Smooth muscle cell (in vitro differentiated cells): ENCODE data around the gene ZFYVE21. TPM values are rescaled to one million over a fixed set of nuclear protein-coding genes. Genes with fewer than 3 reads are reported as not detected.

Experiments used
- DNase-seq: peaks from one replicate; lab custom pipeline; 2025; ENCODE audit not compliant: unreplicated experiment; lab: John Stamatoyannopoulos, UW
- H2AFZ ChIP-seq: fragments of 200-600 bp; sonication (generic); 2 replicates; pipeline ENCODE4 v1.6.0; 2016; ENCODE audit warnings: antibody characterized with exemption, low read depth, mild to moderate bottlenecking
- H3F3A ChIP-seq: fragments of 200-600 bp; sonication (generic); 2 replicates; pipeline ENCODE4 v1.6.0; 2017; ENCODE audit warnings: antibody characterized with exemption, low read depth
- H3K27ac ChIP-seq: fragments of 200-600 bp; sonication (generic); 2 replicates; pipeline ENCODE4 v1.5.1; 2016; ENCODE audit warnings: low read depth, mild to moderate bottlenecking
- H3K27me3 ChIP-seq: fragments of 200-600 bp; sonication (generic); 2 replicates; pipeline ENCODE4 v1.6.1; 2016; ENCODE audit warnings: low read depth, mild to moderate bottlenecking
- H3K36me3 ChIP-seq: fragments of 200-600 bp; sonication (generic); 2 replicates; pipeline ENCODE4 v1.5.1; 2016; ENCODE audit warnings: low read depth
- H3K4me1 ChIP-seq: fragments of 200-600 bp; sonication (generic); 2 replicates; pipeline ENCODE4 v1.5.1; 2016; ENCODE audit warnings: low read depth
- H3K4me2 ChIP-seq: fragments of 200-600 bp; sonication (generic); 2 replicates; pipeline ENCODE4 v1.6.0; 2016; ENCODE audit warnings: mild to moderate bottlenecking
- H3K4me3 ChIP-seq: fragments of 200-600 bp; sonication (generic); 2 replicates; pipeline ENCODE4 v1.5.1; 2016; ENCODE audit warnings: mild to moderate bottlenecking
- H3K79me2 ChIP-seq: fragments of 200-600 bp; sonication (generic); 2 replicates; pipeline ENCODE4 v1.6.0; 2016; ENCODE audit warnings: low read depth, mild to moderate bottlenecking
- H3K9ac ChIP-seq: fragments of 200-600 bp; sonication (generic); 2 replicates; pipeline ENCODE4 v1.6.0; 2016; ENCODE audit warnings: low read depth
- H3K9me3 ChIP-seq: fragments of 200-600 bp; sonication (generic); replicated peaks from 2 replicates; pipeline ENCODE4 v1.5.1; 2016; ENCODE audit warnings: low read depth
- H4K20me1 ChIP-seq: fragments of 200-600 bp; sonication (generic); 2 replicates; pipeline ENCODE4 v1.6.0; 2016; ENCODE audit warnings: low read depth
- WGBS: methylation state at CpG from one replicate; pipeline ENCODE4 v1.1.7; 2016; ENCODE audit warnings: low lambda C conversion rate; 5-methylcytosine and 5-hydroxymethylcytosine counted together
- polyA plus RNA-seq: library from polyadenylated mRNA; unstranded; fragments of >200 nt; fragmentation: Nextera tagmentation; extraction: Ambion mirVana; gene quantifications from 2 replicates; pipeline ENCODE4 v1.2.1, GENCODE V29; 2016
- total RNA-seq: library from RNA; depleted of rRNA; stranded (reverse); fragments of >200 nt; gene quantifications from 2 replicates; pipeline ENCODE4 v1.2.3, GENCODE V29; 2014
- TF ChIP-seq, protein P1 (sequence below): fragments of 200-600 bp; sonication (generic); IDR thresholded peaks from 2 replicates; pipeline ENCODE4 v1.5.1; 2017; ENCODE audit warnings: borderline replicate concordance, mild to moderate bottlenecking, antibody characterized with exemption; ENCODE audit not compliant: insufficient read depth, poor library complexity, severe bottlenecking

Gene ZFYVE21
- total and polyA plus RNA-seq, 2 experiments from 2014 or later: 33.9 to 41.5 TPM

DNA sequence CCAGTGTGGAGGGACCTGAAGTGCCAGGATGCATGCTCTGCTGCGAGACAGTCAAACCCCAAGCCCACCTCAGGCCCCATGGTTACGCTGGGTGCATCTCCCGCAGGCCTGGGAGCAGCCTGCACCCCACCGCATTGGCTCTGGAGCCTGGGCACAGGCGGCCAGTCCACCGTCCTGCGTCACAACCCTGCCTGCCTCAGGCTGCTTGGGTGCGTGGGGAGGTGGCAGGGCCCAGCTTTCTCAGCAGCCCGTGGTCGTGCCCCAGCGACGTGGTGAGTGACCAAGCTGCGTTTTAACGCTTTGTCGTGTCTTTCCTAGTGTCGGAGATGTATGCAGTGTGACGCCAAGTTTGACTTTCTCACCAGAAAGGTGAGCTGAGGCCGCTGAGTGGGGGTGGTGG is 10.9 kb downstream of the ZFYVE21 start:
- Histone ChIP-seq H3K4me1 (peaks cover 1% of the 10 kb centered on the region), H3K36me3 (no peaks in the 10 kb centered on the region), H3K9ac (no peak overlapping the region), H4K20me1 (peaks cover 74% of the 10 kb centered on the region), H3K4me2 (no peak overlapping the region), H3K79me2 (peaks cover 49% of the 10 kb centered on the region), H3K9me3 (no peaks in the 10 kb centered on the region), H3K27me3 (no peaks in the 10 kb centered on the region), H2AFZ (no peak overlapping the region), H3K4me3 (no peak overlapping the region), H3K27ac (no peak overlapping the region), H3F3A (peaks cover 6% of the 10 kb centered on the region)
- 95% methylated on average over 18 of the region's 18 CpGs for WGBS
- TF ChIP-seq, protein P1, sequence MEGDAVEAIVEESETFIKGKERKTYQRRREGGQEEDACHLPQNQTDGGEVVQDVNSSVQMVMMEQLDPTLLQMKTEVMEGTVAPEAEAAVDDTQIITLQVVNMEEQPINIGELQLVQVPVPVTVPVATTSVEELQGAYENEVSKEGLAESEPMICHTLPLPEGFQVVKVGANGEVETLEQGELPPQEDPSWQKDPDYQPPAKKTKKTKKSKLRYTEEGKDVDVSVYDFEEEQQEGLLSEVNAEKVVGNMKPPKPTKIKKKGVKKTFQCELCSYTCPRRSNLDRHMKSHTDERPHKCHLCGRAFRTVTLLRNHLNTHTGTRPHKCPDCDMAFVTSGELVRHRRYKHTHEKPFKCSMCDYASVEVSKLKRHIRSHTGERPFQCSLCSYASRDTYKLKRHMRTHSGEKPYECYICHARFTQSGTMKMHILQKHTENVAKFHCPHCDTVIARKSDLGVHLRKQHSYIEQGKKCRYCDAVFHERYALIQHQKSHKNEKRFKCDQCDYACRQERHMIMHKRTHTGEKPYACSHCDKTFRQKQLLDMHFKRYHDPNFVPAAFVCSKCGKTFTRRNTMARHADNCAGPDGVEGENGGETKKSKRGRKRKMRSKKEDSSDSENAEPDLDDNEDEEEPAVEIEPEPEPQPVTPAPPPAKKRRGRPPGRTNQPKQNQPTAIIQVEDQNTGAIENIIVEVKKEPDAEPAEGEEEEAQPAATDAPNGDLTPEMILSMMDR: no peak
- no peak for DNase-seq

DNA sequence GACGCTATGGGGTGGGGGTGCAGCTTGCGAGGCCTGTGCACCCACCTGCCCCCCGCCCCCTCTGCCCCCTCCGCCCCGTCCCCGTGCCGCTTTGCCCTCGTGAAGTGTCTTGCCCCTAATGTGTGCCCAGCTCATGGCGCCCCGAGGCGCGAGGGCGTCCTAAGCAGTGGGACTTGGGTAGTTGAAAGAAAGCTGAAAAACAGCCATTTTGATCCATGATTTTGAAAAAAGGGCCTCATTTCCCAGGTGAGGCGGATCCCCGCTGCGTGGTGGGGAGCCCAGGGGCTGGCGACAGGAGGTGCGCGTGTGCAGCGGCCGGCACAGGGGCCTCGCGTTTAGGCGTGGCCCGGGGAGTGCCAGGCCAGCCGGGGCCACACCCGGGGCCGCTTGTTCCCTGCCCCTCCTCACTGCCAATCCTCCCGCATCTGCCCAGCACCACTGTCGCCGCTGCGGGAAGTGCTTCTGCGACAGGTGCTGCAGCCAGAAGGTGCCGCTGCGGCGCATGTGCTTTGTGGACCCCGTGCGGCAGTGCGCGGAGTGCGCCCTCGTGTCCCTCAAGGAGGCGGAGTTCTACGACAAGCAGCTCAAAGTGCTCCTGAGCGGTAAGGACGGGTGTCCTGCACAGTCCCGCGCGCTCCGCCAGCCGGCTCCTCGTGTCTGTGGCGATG is 11.8 kb downstream of the ZFYVE21 start:
- Histone ChIP-seq H3K27me3 (no peaks in the 10 kb centered on the region), H2AFZ (no peak overlapping the region), H3K79me2 (peaks cover 41% of the 10 kb centered on the region), H3K9me3 (no peaks in the 10 kb centered on the region), H4K20me1 (peaks cover 71% of the 10 kb centered on the region), H3K4me2 (no peak overlapping the region), H3K4me3 (no peak overlapping the region), H3K4me1 (no peaks in the 10 kb centered on the region), H3K9ac (no peak overlapping the region), H3F3A (peaks cover 6% of the 10 kb centered on the region), H3K36me3 (no peaks in the 10 kb centered on the region), H3K27ac (no peak overlapping the region)
- TF ChIP-seq, protein P1: no peak
- no peak for DNase-seq
- WGBS: 94% methylated on average over 51 of the region's 53 CpGs

DNA sequence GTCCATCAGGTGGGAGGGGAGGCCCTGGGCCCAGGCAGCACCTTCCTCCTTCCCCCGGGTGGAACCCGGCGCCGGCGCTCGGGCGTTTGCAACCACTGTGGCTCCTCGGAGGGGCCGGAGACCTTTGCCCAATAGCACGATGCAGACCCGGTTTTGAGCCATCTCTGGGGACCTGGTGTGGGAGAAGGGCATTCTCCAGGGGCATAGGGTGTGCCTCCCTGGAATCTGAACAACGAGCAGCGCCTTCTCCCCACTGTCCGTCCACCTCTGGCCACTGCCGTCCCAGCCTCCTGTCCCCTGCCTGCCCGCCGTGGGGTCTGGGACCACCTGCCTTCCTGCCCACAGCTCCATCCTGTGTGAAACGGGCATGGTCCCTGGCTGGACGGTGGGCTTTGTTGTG is 12.5 kb downstream of the ZFYVE21 start:
- H3K9ac ChIP-seq: no peak overlapping the region
- WGBS: 96% methylated on average over 14 of the region's 19 CpGs
- H3K9me3 ChIP-seq: no peaks in the 10 kb centered on the region
- no peak overlapping the region for H3K4me2 ChIP-seq
- DNase-seq: no peak
- peaks cover 74% of the 10 kb centered on the region for H4K20me1 ChIP-seq
- no peak overlapping the region for H3K27ac ChIP-seq
- H3K27me3 ChIP-seq: no peaks in the 10 kb centered on the region
- TF ChIP-seq, protein P1: no peak
- no peak overlapping the region for H3K4me3 ChIP-seq
- no peaks in the 10 kb centered on the region for H3K4me1 ChIP-seq
- no peak overlapping the region for H2AFZ ChIP-seq
- no peaks in the 10 kb centered on the region for H3K36me3 ChIP-seq
- H3F3A ChIP-seq: peaks cover 2% of the 10 kb centered on the region
- peaks cover 35% of the 10 kb centered on the region for H3K79me2 ChIP-seq

- no peak overlapping the region for H2AFZ ChIP-seq
- H3K4me1 ChIP-seq: no peaks in the 10 kb centered on the region
- TF ChIP-seq, protein P1: no peak
- no peak overlapping the region for H3K4me3 ChIP-seq
- H3K4me2 ChIP-seq: no peak overlapping the region
- no peak for DNase-seq
- H3K9ac ChIP-seq: no peak overlapping the region
- H3F3A ChIP-seq: no peaks in the 10 kb centered on the region
- peaks cover 33% of the 10 kb centered on the region for H3K79me2 ChIP-seq
- H3K9me3 ChIP-seq: no peaks in the 10 kb centered on the region
- H3K27me3 ChIP-seq: no peaks in the 10 kb centered on the region
- WGBS: 94% methylated on average over 12 of the region's 12 CpGs
- H3K36me3 ChIP-seq: no peaks in the 10 kb centered on the region
- H4K20me1 ChIP-seq: peaks cover 69% of the 10 kb centered on the region
- no peak overlapping the region for H3K27ac ChIP-seq
Measured at GRCh38 chr14:103728721-103729120, 13.1 kb downstream of the ZFYVE21 start.
